IPS-11a (cell line): ENCODE results near the gene KPNA1.
"Not testable (repeated sequence)": the region's sequence is repeated elsewhere in the genome, so short reads cannot be mapped to it uniquely, and the experiment has no call there.

Experiments used
- H3K4me3 ChIP-seq: one replicate; pipeline ENCODE4 v1.5.1; 2013; ENCODE audit warnings: low read depth, low read length, control low read depth

Gene KPNA1

GRCh38 chr3:122481390-122481789 is 33.3 kb downstream of the KPNA1 start:
- no peak overlapping the region for H3K4me3 ChIP-seq

GRCh38 chr3:122476532-122476931 is 38.2 kb downstream of the KPNA1 start:
- no peak overlapping the region for H3K4me3 ChIP-seq

GRCh38 chr3:122475316-122475715 is 39.4 kb downstream of the KPNA1 start:
- no peak overlapping the region for H3K4me3 ChIP-seq

GRCh38 chr3:122469659-122470058 is 45.1 kb downstream of the KPNA1 start:
- H3K4me3 ChIP-seq, result no peak overlapping the region

- H3K4me3 ChIP-seq, result no peak overlapping the region
These were observed 45.7 kb downstream of the KPNA1 start for GRCh38 chr3:122468896-122469533.

- H3K4me3 ChIP-seq, result no peak overlapping the region
These were observed 48.0 kb downstream of the KPNA1 start for GRCh38 chr3:122466701-122467240.

GRCh38 chr3:122464659-122465058 is 50.1 kb downstream of the KPNA1 start:
- H3K4me3 ChIP-seq, result no peak overlapping the region

GRCh38 chr3:122462406-122462805 is 52.3 kb downstream of the KPNA1 start:
- no peak overlapping the region for H3K4me3 ChIP-seq

GRCh38 chr3:122461806-122462205 is 52.9 kb downstream of the KPNA1 start:
- H3K4me3 ChIP-seq, result no peak overlapping the region

GRCh38 chr3:122458992-122459391 is 55.7 kb downstream of the KPNA1 start:
- no peak overlapping the region for H3K4me3 ChIP-seq

GRCh38 chr3:122457706-122458105 is 57.0 kb downstream of the KPNA1 start:
- H3K4me3 ChIP-seq, result no peak overlapping the region

GRCh38 chr3:122456074-122456473 is 58.7 kb downstream of the KPNA1 start:
- H3K4me3 ChIP-seq, result no peak overlapping the region

- H3K4me3 ChIP-seq, result no peak overlapping the region
These were observed 63.4 kb downstream of the KPNA1 start for GRCh38 chr3:122451371-122451770.

GRCh38 chr3:122448218-122448617 is 66.5 kb downstream of the KPNA1 start:
- H3K4me3 ChIP-seq, result not testable (repeated sequence)

GRCh38 chr3:122444491-122444887 is 70.2 kb downstream of the KPNA1 start:
- not testable (repeated sequence) for H3K4me3 ChIP-seq

- H3K4me3 ChIP-seq, result not testable (repeated sequence)
These were observed 70.8 kb downstream of the KPNA1 start for GRCh38 chr3:122443762-122444490.

- H3K4me3 ChIP-seq, result no peak overlapping the region
These were observed 71.6 kb downstream of the KPNA1 start for GRCh38 chr3:122443090-122443489.

- H3K4me3 ChIP-seq, result no peak overlapping the region
These were observed 78.8 kb downstream of the KPNA1 start for GRCh38 chr3:122435950-122436349.

GRCh38 chr3:122430371-122430770 is 84.4 kb downstream of the KPNA1 start:
- H3K4me3 ChIP-seq, result no peak overlapping the region

GRCh38 chr3:122427857-122428471 is 86.8 kb downstream of the KPNA1 start:
- H3K4me3 ChIP-seq, result no peak overlapping the region

- H3K4me3 ChIP-seq, result no peak overlapping the region
These were observed 92.9 kb downstream of the KPNA1 start for GRCh38 chr3:122421836-122422235.

GRCh38 chr3:122421101-122421500 is 93.6 kb downstream of the KPNA1 start:
- H3K4me3 ChIP-seq, result no peak overlapping the region
